SK-N-SH (cell line): Measurements from ENCODE around the gene MBP. TPM values are rescaled to one million over a fixed set of nuclear protein-coding genes. Genes with fewer than 3 reads are reported as not detected.

Experiments
- CTCF ChIA-PET: fragments of 300-600, 350-600 bp; formaldehyde crosslinking; extraction: SDS; loops from one replicate; lab custom pipeline; 2021; lab: Yijun Ruan, JAX
- POLR2A ChIA-PET: fragments of 350-600 bp; sonication (Branson Sonifier 250); formaldehyde crosslinking; extraction: SDS; loops from one replicate; lab custom pipeline; 2020; ENCODE audit warnings: antibody characterized with exemption, inconsistent platforms; lab: Yijun Ruan, JAX
- DNase-seq: peaks from one replicate; pipeline ENCODE4 v3.0.0; 2012
- H2AFZ ChIP-seq: fragments of 200-600 bp; sonication (generic); 2 replicates; pipeline ENCODE4 v1.8.1; 2016; ENCODE audit warnings: antibody characterized with exemption, mild to moderate bottlenecking, low read depth
- H3F3A ChIP-seq: fragments of 200-600 bp; sonication (generic); replicated peaks from 2 replicates; pipeline ENCODE3; 2016; ENCODE audit warnings: antibody characterized with exemption, mild to moderate bottlenecking; ENCODE audit not compliant: insufficient read depth
- H3K27ac ChIP-seq, 2 experiments: fragments of 200-500 bp in 1 of 2; fragments of 200-600 bp in 1 of 2; sonication (Bioruptor generic) in 1 of 2; sonication (generic), shearing (Covaris generic) in 1 of 2; 2 replicates each; pipeline versions ENCODE4 v1.5.1 to v1.6.1; 2014 to 2016; ENCODE audit warnings: low read depth in 2 of 2, inconsistent platforms in 1 of 2, low read length in 1 of 2, mild to moderate bottlenecking in 1 of 2, mixed read lengths in 1 of 2
- H3K27me3 ChIP-seq: fragments of 200-600 bp; sonication (generic), shearing (Covaris generic); 2 replicates; pipeline ENCODE4 v1.6.1; 2016; ENCODE audit warnings: mixed run types; ENCODE audit not compliant: insufficient read depth
- H3K36me3 ChIP-seq, 2 experiments: fragments of 200-500 bp in 1 of 2; fragments of 200-600 bp in 1 of 2; sonication (Bioruptor generic) in 1 of 2; sonication (generic) in 1 of 2; replicated peaks in 1 of 2; 2 replicates each; pipeline versions ENCODE3 to v1.5.1; 2014 to 2016; ENCODE audit warnings: low read length in 1 of 2, mild to moderate bottlenecking in 1 of 2; ENCODE audit not compliant: insufficient read depth in 2 of 2, control insufficient read depth in 1 of 2
- H3K4me1 ChIP-seq, 2 experiments: fragments of 200-500 bp in 1 of 2; fragments of 200-600 bp in 1 of 2; sonication (Bioruptor generic) in 1 of 2; sonication (generic), shearing (Covaris generic) in 1 of 2; 2 replicates each; pipeline versions ENCODE4 v1.5.1 to v1.6.1; 2014 to 2016; ENCODE audit warnings: low read depth in 1 of 2, low read length in 1 of 2, mixed run types in 1 of 2; ENCODE audit not compliant: insufficient read depth in 2 of 2, control insufficient read depth in 1 of 2
- H3K4me2 ChIP-seq: fragments of 200-600 bp; sonication (generic), shearing (Covaris generic); 2 replicates; pipeline ENCODE4 v1.6.1; 2017; ENCODE audit warnings: mixed run types
- H3K4me3 ChIP-seq, 2 experiments: fragments of 200-500 bp in 1 of 2; fragments of 200-600 bp in 1 of 2; sonication (Bioruptor generic) in 1 of 2; sonication (generic), shearing (Covaris generic) in 1 of 2; 2 replicates each; pipeline versions ENCODE4 v1.5.1 to v1.8.1; 2014 to 2016; ENCODE audit warnings: low read depth in 2 of 2, inconsistent platforms in 1 of 2, low read length in 1 of 2, mild to moderate bottlenecking in 1 of 2, mixed read lengths in 1 of 2, moderate library complexity in 1 of 2
- H3K79me2 ChIP-seq: fragments of 200-600 bp; sonication (generic); 2 replicates; pipeline ENCODE4 v1.8.1; 2017; ENCODE audit warnings: mild to moderate bottlenecking; ENCODE audit not compliant: insufficient read depth
- H3K9ac ChIP-seq: fragments of 200-600 bp; sonication (generic); 2 replicates; pipeline ENCODE4 v1.6.1; 2017; ENCODE audit warnings: mixed run types
- H3K9me2 ChIP-seq: fragments of 200-600 bp; sonication (generic); 2 replicates; pipeline ENCODE4 v1.6.1; 2017; ENCODE audit warnings: mixed run types
- H3K9me3 ChIP-seq: fragments of 200-600 bp; sonication (generic); 2 replicates; pipeline ENCODE4 v1.6.1; 2017; ENCODE audit warnings: mixed run types, mild to moderate bottlenecking, moderate library complexity
- H4K20me1 ChIP-seq: fragments of 200-600 bp; sonication (generic); 2 replicates; pipeline ENCODE4 v1.6.1; 2017; ENCODE audit warnings: mild to moderate bottlenecking, mixed run types; ENCODE audit not compliant: insufficient read depth
- CHD2 ChIP-seq: fragments of 150-350 bp; IDR thresholded peaks from 2 replicates; pipeline ENCODE4 v1.6.1; 2018; ENCODE audit warnings: low read length; ENCODE audit not compliant: partially characterized antibody
- FOSL2 ChIP-seq: IDR thresholded peaks from 2 replicates; pipeline ENCODE4 v1.4.0; 2012; ENCODE audit warnings: low read depth, mild to moderate bottlenecking, moderate library complexity, borderline replicate concordance
- FOXJ3 ChIP-seq: sonication (generic); formaldehyde crosslinking; IDR thresholded peaks from 2 replicates; pipeline ENCODE4 v1.5.1; 2020; ENCODE audit warnings: mild to moderate bottlenecking, missing genetic modification reagents
- FOXM1 ChIP-seq: IDR thresholded peaks from 2 replicates; pipeline ENCODE4 v1.4.0; 2012; ENCODE audit warnings: low read depth, mild to moderate bottlenecking
- GABPA ChIP-seq: IDR thresholded peaks from 2 replicates; pipeline ENCODE4 v1.4.0; 2012; ENCODE audit warnings: low read depth, mild to moderate bottlenecking
- MEF2A ChIP-seq: IDR thresholded peaks from 2 replicates; pipeline ENCODE4 v1.4.0; 2012; ENCODE audit warnings: low read depth, borderline replicate concordance
- MXI1 ChIP-seq: IDR thresholded peaks from 2 replicates; pipeline ENCODE4 v1.6.1; 2012; ENCODE audit warnings: mild to moderate bottlenecking, low read depth, low read length, improper control_type of control experiment
- RAD21 ChIP-seq: IDR thresholded peaks from 2 replicates; pipeline ENCODE4 v1.6.1; 2012; ENCODE audit warnings: mild to moderate bottlenecking, low read length
- RCOR1 ChIP-seq: fragments of 150-350 bp; IDR thresholded peaks from 2 replicates; pipeline ENCODE4 v1.6.1; 2017; ENCODE audit warnings: antibody characterized with exemption, low read length
- RXRA ChIP-seq: IDR thresholded peaks from 2 replicates; pipeline ENCODE4 v1.4.0; 2012; ENCODE audit warnings: low read depth, mild to moderate bottlenecking, borderline replicate concordance
- SMC3 ChIP-seq: IDR thresholded peaks from 2 replicates; pipeline ENCODE4 v1.6.1; 2012; ENCODE audit warnings: low read depth, low read length, improper control_type of control experiment
- TAF1 ChIP-seq: IDR thresholded peaks from 2 replicates; pipeline ENCODE4 v1.6.1; 2012; ENCODE audit warnings: low read depth, mild to moderate bottlenecking, low read length, moderate library complexity, borderline replicate concordance
- YY1 ChIP-seq: IDR thresholded peaks from 2 replicates; pipeline ENCODE4 v1.4.0; 2012; ENCODE audit warnings: low read depth, mild to moderate bottlenecking
- WGBS: methylation state at CpG from one replicate; pipeline ENCODE4 v1.1.6; 2017; ENCODE audit warnings: low lambda C conversion rate; 5-methylcytosine and 5-hydroxymethylcytosine counted together
- polyA plus RNA-seq, 3 experiments: library from polyadenylated mRNA; depleted of rRNA; stranded (reverse); fragments of >200 nt; gene quantifications; 2 replicates each; pipeline ENCODE4 v1.2.3, GENCODE V29; 2012
- TF ChIP-seq, protein P1 (sequence below): IDR thresholded peaks from 2 replicates; pipeline ENCODE4 v1.4.0; 2012; ENCODE audit warnings: low read depth, borderline replicate concordance
- TF ChIP-seq, protein P2 (sequence below): IDR thresholded peaks from 2 replicates; pipeline ENCODE4; 2012
- TF ChIP-seq, protein P3 (sequence below): IDR thresholded peaks from 2 replicates; pipeline ENCODE4 v1.6.1; 2012; ENCODE audit warnings: mild to moderate bottlenecking, low read depth, low read length, moderate library complexity

The MBP gene
- polyA plus RNA-seq, 1 of the 3 experiments (the other 2 are of a cell fraction): 1.6 TPM

DNA sequence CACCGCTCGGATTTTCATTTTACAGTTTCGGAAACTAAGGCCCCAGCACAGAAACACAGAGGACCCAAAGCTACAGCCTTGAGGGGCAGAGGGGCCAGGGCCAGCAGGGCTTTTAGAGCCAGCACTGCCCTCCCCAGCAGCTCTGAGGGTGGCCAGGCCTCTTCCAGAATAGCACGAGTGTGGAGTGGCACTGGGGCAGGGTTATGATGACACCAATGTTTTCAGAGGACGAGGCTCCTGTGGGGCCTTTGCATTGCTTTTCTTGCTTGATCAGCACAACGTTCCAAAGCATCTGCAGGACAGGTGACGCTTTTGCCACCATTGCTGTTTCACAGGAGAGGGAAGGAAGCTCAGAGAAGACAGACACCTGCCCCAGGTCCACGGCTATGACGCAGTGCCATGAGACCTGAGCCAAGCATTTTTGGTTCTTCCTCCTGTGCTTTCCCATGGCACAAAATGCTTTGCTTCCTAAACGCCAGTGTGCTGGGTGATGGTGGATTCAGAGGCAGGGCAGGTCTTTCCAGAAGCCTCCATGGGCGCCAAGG, 126.9 kb downstream of the MBP start:
- Histone ChIP-seq H3K27me3 (peaks cover 4% of the 10 kb centered on the region; the same call in 1 of the 2 replicates), H3K4me2 (no peak overlapping the region), H3K9me2 (no peaks in the 10 kb centered on the region), H3K79me2 (no peaks in the 10 kb centered on the region), H3K9ac (no peak overlapping the region), H2AFZ (no peak overlapping the region), H3K27ac (no peak overlapping the region), H3K36me3 (no peaks in the 10 kb centered on the region), H3K4me3 (no peak overlapping the region), H4K20me1 (no peaks in the 10 kb centered on the region), H3K9me3 (no peaks in the 10 kb centered on the region), H3K4me1 (no peaks in the 10 kb centered on the region), H3F3A (no peaks in the 10 kb centered on the region)
- CTCF ChIA-PET: interaction anchor here (1.3 to 3.2 kb wide), 2 partner anchors 9 to 22 kb away, joined by 3 to 10 read pairs; no protein-coding TSS in a partner anchor
- POLR2A ChIA-PET: no interaction called here
- TF ChIP-seq RAD21 (no peak), RXRA (no peak), FOXM1 (no peak)
- DNase-seq: no peak
- 43% methylated on average over 3 of the region's 11 CpGs for WGBS

DNA sequence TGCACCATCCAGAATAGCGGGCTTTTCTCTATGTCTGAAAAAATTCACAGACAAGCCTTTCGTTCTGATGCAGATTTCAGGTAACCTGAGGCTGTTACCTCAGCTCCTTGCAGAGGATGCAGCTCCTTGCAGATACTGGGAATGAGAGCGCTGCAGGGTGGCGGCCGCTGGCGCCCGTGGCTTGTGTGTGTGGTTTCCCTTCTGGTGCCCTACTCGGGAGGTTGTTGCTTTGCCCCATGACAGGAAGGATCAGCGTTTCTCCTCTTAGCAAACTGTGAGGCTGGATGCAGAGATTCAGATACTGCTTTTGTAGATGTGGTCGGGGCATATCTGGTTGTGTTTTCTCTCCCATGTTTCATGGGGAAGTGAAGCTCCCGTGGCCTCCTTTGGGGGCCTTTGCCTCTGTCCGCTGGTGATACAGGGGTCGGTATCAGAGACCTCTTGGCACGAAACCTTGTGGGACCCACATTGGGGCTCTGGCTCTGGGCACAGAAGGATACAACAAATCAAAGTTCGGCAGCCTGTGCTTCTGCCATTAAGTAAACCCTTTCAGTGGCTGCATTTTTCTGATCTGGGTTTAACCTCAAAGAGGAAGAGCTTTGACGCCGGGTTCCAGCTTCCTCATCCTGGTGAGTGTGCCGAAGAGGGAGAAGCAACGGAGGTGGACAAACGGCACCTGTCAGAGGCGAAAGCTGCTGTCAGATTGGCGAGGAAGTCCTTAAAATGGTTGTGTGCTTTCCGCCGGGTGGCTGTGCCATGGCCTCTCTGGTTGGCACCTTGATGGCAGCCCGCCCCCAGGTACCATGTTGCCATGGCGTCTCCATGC, 127.8 kb downstream of the MBP start:
- POLR2A ChIA-PET: no interaction called here
- CTCF ChIA-PET: interaction anchor here (1.2 to 3.2 kb wide), 4 partner anchors 8 to 21 kb away, joined by 3 to 10 read pairs (median 4); no protein-coding TSS in a partner anchor
- Histone ChIP-seq H3K9me3 (no peaks in the 10 kb centered on the region), H3F3A (no peaks in the 10 kb centered on the region), H3K4me1 (no peaks in the 10 kb centered on the region), H3K27ac (no peak overlapping the region), H3K27me3 (peaks cover 4% of the 10 kb centered on the region; the same call in 1 of the 2 replicates), H4K20me1 (no peaks in the 10 kb centered on the region), H3K79me2 (no peaks in the 10 kb centered on the region), H3K9me2 (no peaks in the 10 kb centered on the region), H2AFZ (no peak overlapping the region), H3K4me3 (no peak overlapping the region), H3K36me3 (no peaks in the 10 kb centered on the region), H3K9ac (no peak overlapping the region), H3K4me2 (no peak overlapping the region)
- no peak for DNase-seq
- TF ChIP-seq TAF1 (no peak), RCOR1 (no peak), SMC3 (no peak), YY1 (no peak), FOSL2 (no peak), GABPA (no peak), MEF2A (no peak), MXI1 (no peak), FOXJ3 (CRISPR knock-in tag) (no peak), FOXM1 (no peak), CHD2 (no peak)
- TF ChIP-seq, protein P1, sequence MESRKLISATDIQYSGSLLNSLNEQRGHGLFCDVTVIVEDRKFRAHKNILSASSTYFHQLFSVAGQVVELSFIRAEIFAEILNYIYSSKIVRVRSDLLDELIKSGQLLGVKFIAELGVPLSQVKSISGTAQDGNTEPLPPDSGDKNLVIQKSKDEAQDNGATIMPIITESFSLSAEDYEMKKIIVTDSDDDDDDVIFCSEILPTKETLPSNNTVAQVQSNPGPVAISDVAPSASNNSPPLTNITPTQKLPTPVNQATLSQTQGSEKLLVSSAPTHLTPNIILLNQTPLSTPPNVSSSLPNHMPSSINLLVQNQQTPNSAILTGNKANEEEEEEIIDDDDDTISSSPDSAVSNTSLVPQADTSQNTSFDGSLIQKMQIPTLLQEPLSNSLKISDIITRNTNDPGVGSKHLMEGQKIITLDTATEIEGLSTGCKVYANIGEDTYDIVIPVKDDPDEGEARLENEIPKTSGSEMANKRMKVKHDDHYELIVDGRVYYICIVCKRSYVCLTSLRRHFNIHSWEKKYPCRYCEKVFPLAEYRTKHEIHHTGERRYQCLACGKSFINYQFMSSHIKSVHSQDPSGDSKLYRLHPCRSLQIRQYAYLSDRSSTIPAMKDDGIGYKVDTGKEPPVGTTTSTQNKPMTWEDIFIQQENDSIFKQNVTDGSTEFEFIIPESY: no peak
- TF ChIP-seq, protein P2, sequence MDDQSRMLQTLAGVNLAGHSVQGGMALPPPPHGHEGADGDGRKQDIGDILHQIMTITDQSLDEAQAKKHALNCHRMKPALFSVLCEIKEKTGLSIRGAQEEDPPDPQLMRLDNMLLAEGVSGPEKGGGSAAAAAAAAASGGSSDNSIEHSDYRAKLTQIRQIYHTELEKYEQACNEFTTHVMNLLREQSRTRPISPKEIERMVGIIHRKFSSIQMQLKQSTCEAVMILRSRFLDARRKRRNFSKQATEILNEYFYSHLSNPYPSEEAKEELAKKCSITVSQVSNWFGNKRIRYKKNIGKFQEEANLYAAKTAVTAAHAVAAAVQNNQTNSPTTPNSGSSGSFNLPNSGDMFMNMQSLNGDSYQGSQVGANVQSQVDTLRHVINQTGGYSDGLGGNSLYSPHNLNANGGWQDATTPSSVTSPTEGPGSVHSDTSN: no peak
- TF ChIP-seq, protein P3, sequence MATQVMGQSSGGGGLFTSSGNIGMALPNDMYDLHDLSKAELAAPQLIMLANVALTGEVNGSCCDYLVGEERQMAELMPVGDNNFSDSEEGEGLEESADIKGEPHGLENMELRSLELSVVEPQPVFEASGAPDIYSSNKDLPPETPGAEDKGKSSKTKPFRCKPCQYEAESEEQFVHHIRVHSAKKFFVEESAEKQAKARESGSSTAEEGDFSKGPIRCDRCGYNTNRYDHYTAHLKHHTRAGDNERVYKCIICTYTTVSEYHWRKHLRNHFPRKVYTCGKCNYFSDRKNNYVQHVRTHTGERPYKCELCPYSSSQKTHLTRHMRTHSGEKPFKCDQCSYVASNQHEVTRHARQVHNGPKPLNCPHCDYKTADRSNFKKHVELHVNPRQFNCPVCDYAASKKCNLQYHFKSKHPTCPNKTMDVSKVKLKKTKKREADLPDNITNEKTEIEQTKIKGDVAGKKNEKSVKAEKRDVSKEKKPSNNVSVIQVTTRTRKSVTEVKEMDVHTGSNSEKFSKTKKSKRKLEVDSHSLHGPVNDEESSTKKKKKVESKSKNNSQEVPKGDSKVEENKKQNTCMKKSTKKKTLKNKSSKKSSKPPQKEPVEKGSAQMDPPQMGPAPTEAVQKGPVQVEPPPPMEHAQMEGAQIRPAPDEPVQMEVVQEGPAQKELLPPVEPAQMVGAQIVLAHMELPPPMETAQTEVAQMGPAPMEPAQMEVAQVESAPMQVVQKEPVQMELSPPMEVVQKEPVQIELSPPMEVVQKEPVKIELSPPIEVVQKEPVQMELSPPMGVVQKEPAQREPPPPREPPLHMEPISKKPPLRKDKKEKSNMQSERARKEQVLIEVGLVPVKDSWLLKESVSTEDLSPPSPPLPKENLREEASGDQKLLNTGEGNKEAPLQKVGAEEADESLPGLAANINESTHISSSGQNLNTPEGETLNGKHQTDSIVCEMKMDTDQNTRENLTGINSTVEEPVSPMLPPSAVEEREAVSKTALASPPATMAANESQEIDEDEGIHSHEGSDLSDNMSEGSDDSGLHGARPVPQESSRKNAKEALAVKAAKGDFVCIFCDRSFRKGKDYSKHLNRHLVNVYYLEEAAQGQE: no peak
- WGBS: 65% methylated on average over 18 of the region's 26 CpGs
